ENCODE measurements around the gene PRDM16.

PRDM16 gene

GRCh38 chr1:3114846-3115245 is 45.8 kb downstream of the PRDM16 start:
- peaks cover 72% of the 10 kb centered on the region for H3K27me3 ChIP-seq (replicated peaks; ENCODE audit: insufficient read depth, low read length)
- no peaks in the 10 kb centered on the region for H3K9me2 ChIP-seq (replicated peaks; ENCODE audit: insufficient read depth, low read length)
- no peak for DNase-seq
- no peak for TF ChIP-seq EZH2phosphoT487 (IDR thresholded peaks at IDR 0.05; ENCODE audit: low read length)
- no peak for TF ChIP-seq EZH2 (optimal IDR thresholded peaks at IDR 0.05; ENCODE audit: low read depth, low read length)
- no peak for TF ChIP-seq CTCF (IDR thresholded peaks at IDR 0.05; ENCODE audit: low read length)
- H4K20me1 ChIP-seq (ENCODE audit: insufficient read depth, low read length): no peaks in the 10 kb centered on the region
- no peak overlapping the region for H3K4me2 ChIP-seq (ENCODE audit: low read depth, low read length)
- H3K4me3 ChIP-seq (ENCODE audit: low read length): no peak overlapping the region
- H3K36me3 ChIP-seq (replicated peaks; ENCODE audit: insufficient read depth, low read length): no peaks in the 10 kb centered on the region
- H3K4me1 ChIP-seq (ENCODE audit: low read length): no peaks in the 10 kb centered on the region
- H3K27ac ChIP-seq (ENCODE audit: low read length): no peak overlapping the region
- H3F3A ChIP-seq (ENCODE audit: insufficient read depth, low read length): no peaks in the 10 kb centered on the region
- no peak overlapping the region for H2AFZ ChIP-seq (ENCODE audit: low read length)
- H3K79me2 ChIP-seq (ENCODE audit: low read length): no peaks in the 10 kb centered on the region
- H3K9me3 ChIP-seq (replicated peaks; ENCODE audit: insufficient read depth, low read length): no peaks in the 10 kb centered on the region
- no peak overlapping the region for H3K9ac ChIP-seq (ENCODE audit: low read length)

GRCh38 chr1:3115275-3116149 is 46.5 kb downstream of the PRDM16 start:
- no peaks in the 10 kb centered on the region for H4K20me1 ChIP-seq (ENCODE audit: insufficient read depth, low read length)
- DNase-seq: no peak
- H3K9ac ChIP-seq (ENCODE audit: low read length): no peak overlapping the region
- H3K36me3 ChIP-seq (replicated peaks; ENCODE audit: insufficient read depth, low read length): no peaks in the 10 kb centered on the region
- H3K4me1 ChIP-seq (ENCODE audit: low read length): no peaks in the 10 kb centered on the region
- peaks cover 78% of the 10 kb centered on the region for H3K27me3 ChIP-seq (replicated peaks; ENCODE audit: insufficient read depth, low read length)
- no peak overlapping the region for H2AFZ ChIP-seq (ENCODE audit: low read length)
- no peaks in the 10 kb centered on the region for H3K79me2 ChIP-seq (ENCODE audit: low read length)
- H3F3A ChIP-seq (ENCODE audit: insufficient read depth, low read length): no peaks in the 10 kb centered on the region
- TF ChIP-seq EZH2 (optimal IDR thresholded peaks at IDR 0.05; ENCODE audit: low read depth, low read length) (no peak), EZH2phosphoT487 (IDR thresholded peaks at IDR 0.05; ENCODE audit: low read length) (no peak), CTCF (IDR thresholded peaks at IDR 0.05; ENCODE audit: low read length) (no peak)
- no peak overlapping the region for H3K4me2 ChIP-seq (ENCODE audit: low read depth, low read length)
- H3K27ac ChIP-seq (ENCODE audit: low read length): no peak overlapping the region
- H3K4me3 ChIP-seq (ENCODE audit: low read length): no peak overlapping the region
- H3K9me2 ChIP-seq (replicated peaks; ENCODE audit: insufficient read depth, low read length): no peaks in the 10 kb centered on the region
- H3K9me3 ChIP-seq (replicated peaks; ENCODE audit: insufficient read depth, low read length): no peaks in the 10 kb centered on the region

- Histone ChIP-seq H3K9me2 (replicated peaks; ENCODE audit: insufficient read depth, low read length) (no peaks in the 10 kb centered on the region), H3K27me3 (replicated peaks; ENCODE audit: insufficient read depth, low read length) (peaks cover 81% of the 10 kb centered on the region), H2AFZ (ENCODE audit: low read length) (no peak overlapping the region), H3K4me3 (ENCODE audit: low read length) (no peak overlapping the region), H3F3A (ENCODE audit: insufficient read depth, low read length) (no peaks in the 10 kb centered on the region), H3K9ac (ENCODE audit: low read length) (no peak overlapping the region), H3K36me3 (replicated peaks; ENCODE audit: insufficient read depth, low read length) (no peaks in the 10 kb centered on the region), H3K9me3 (replicated peaks; ENCODE audit: insufficient read depth, low read length) (no peaks in the 10 kb centered on the region), H4K20me1 (ENCODE audit: insufficient read depth, low read length) (no peaks in the 10 kb centered on the region), H3K27ac (ENCODE audit: low read length) (no peak overlapping the region), H3K79me2 (ENCODE audit: low read length) (no peaks in the 10 kb centered on the region), H3K4me1 (ENCODE audit: low read length) (no peaks in the 10 kb centered on the region), H3K4me2 (ENCODE audit: low read depth, low read length) (no peak overlapping the region)
- no peak for TF ChIP-seq CTCF (IDR thresholded peaks at IDR 0.05; ENCODE audit: low read length)
- no peak for TF ChIP-seq EZH2 (optimal IDR thresholded peaks at IDR 0.05; ENCODE audit: low read depth, low read length)
- TF ChIP-seq EZH2phosphoT487 (IDR thresholded peaks at IDR 0.05; ENCODE audit: low read length): no peak
- DNase-seq: no peak
These were observed 47.1 kb downstream of the PRDM16 start for GRCh38 chr1:3116150-3116510.
